ENCODE results near the gene CLEC4D. TPM values are rescaled to one million over a fixed set of nuclear protein-coding genes. Genes with fewer than 3 reads are reported as not detected.
"Not testable (repeated sequence)": the region's sequence is repeated elsewhere in the genome, so short reads cannot be mapped to it uniquely, and the experiment has no call there.

The CLEC4D gene
- total RNA-seq, 1 donor from 2014 or later, result 0.14 TPM

GRCh38 chr12:8482571-8483061, 30.7 kb upstream of the CLEC4D start:
- Mint-ChIP-seq H3K27ac (no peak overlapping the region), H3K4me3 (ENCODE audit: low read depth) (no peak overlapping the region), H3K9me3 (ENCODE audit: low read depth) (peaks cover 3% of the 10 kb centered on the region), H3K4me1 (ENCODE audit: low read depth) (no peaks in the 10 kb centered on the region), H3K27me3 (no peaks in the 10 kb centered on the region), H3K36me3 (ENCODE audit: insufficient read depth) (no peaks in the 10 kb centered on the region)
- no peak for TF ChIP-seq CTCF (IDR thresholded peaks at IDR 0.05; ENCODE audit: unreplicated experiment)
- no peak for DNase-seq (ENCODE audit: low spot score, unreplicated experiment)

- Mint-ChIP-seq H3K4me1 (ENCODE audit: low read depth) (no peaks in the 10 kb centered on the region), H3K9me3 (ENCODE audit: low read depth) (peaks cover 5% of the 10 kb centered on the region), H3K27ac (no peak overlapping the region), H3K4me3 (ENCODE audit: low read depth) (no peak overlapping the region), H3K27me3 (no peaks in the 10 kb centered on the region), H3K36me3 (ENCODE audit: insufficient read depth) (no peaks in the 10 kb centered on the region)
- DNase-seq (ENCODE audit: low spot score, unreplicated experiment), result no peak
- no peak for TF ChIP-seq CTCF (IDR thresholded peaks at IDR 0.05; ENCODE audit: unreplicated experiment)
These were observed 30.2 kb upstream of the CLEC4D start for GRCh38 chr12:8483079-8483478.

- no peaks in the 10 kb centered on the region for H3K36me3 Mint-ChIP-seq (ENCODE audit: insufficient read depth)
These were observed 21.4 kb upstream of the CLEC4D start for GRCh38 chr12:8491646-8492530.

GRCh38 chr12:8493084-8493483, 20.2 kb upstream of the CLEC4D start:
- Mint-ChIP-seq H3K27ac (no peak overlapping the region), H3K9me3 (ENCODE audit: low read depth) (peaks cover 7% of the 10 kb centered on the region), H3K27me3 (peaks cover 4% of the 10 kb centered on the region), H3K4me3 (ENCODE audit: low read depth) (no peak overlapping the region), H3K4me1 (ENCODE audit: low read depth) (no peaks in the 10 kb centered on the region), H3K36me3 (ENCODE audit: insufficient read depth) (no peaks in the 10 kb centered on the region)
- DNase-seq (ENCODE audit: low spot score, unreplicated experiment), result no peak
- TF ChIP-seq CTCF (IDR thresholded peaks at IDR 0.05; ENCODE audit: unreplicated experiment), result no peak

More at GRCh38 chr12:8491646-8492530, 21.4 kb upstream of the CLEC4D start:
- no peaks in the 10 kb centered on the region for H3K4me1 Mint-ChIP-seq (ENCODE audit: low read depth)
- H3K4me3 Mint-ChIP-seq (ENCODE audit: low read depth), result no peak overlapping the region
- TF ChIP-seq CTCF (IDR thresholded peaks at IDR 0.05; ENCODE audit: unreplicated experiment), result no peak
- H3K9me3 Mint-ChIP-seq (ENCODE audit: low read depth), result peaks cover 9% of the 10 kb centered on the region
- no peak overlapping the region for H3K27ac Mint-ChIP-seq
- H3K27me3 Mint-ChIP-seq, result no peaks in the 10 kb centered on the region
- DNase-seq (ENCODE audit: low spot score, unreplicated experiment), result no peak

GRCh38 chr12:8495671-8496070, 17.6 kb upstream of the CLEC4D start:
- H3K27ac Mint-ChIP-seq, result not testable (repeated sequence)

GRCh38 chr12:8496074-8496473, 17.2 kb upstream of the CLEC4D start:
- not testable (repeated sequence) for H3K36me3 Mint-ChIP-seq (ENCODE audit: insufficient read depth); H3K4me3 Mint-ChIP-seq (ENCODE audit: low read depth); DNase-seq (ENCODE audit: low spot score, unreplicated experiment); H3K4me1 Mint-ChIP-seq (ENCODE audit: low read depth); H3K9me3 Mint-ChIP-seq (ENCODE audit: low read depth); H3K27ac Mint-ChIP-seq
- H3K27me3 Mint-ChIP-seq, result peaks cover 11% of the 10 kb centered on the region

More at GRCh38 chr12:8495671-8496070, 17.6 kb upstream of the CLEC4D start:
- not testable (repeated sequence) for H3K36me3 Mint-ChIP-seq (ENCODE audit: insufficient read depth); DNase-seq (ENCODE audit: low spot score, unreplicated experiment); H3K4me3 Mint-ChIP-seq (ENCODE audit: low read depth); H3K9me3 Mint-ChIP-seq (ENCODE audit: low read depth); H3K4me1 Mint-ChIP-seq (ENCODE audit: low read depth)
- peaks cover 11% of the 10 kb centered on the region for H3K27me3 Mint-ChIP-seq
